ENCODE results near the gene NPC1L1. TPM values are rescaled to one million over a fixed set of nuclear protein-coding genes. Genes with fewer than 3 reads are reported as not detected.

NPC1L1 gene
- total and polyA plus RNA-seq, 2 donors from 2014 or later: 0.88 to 2.4 TPM

DNA sequence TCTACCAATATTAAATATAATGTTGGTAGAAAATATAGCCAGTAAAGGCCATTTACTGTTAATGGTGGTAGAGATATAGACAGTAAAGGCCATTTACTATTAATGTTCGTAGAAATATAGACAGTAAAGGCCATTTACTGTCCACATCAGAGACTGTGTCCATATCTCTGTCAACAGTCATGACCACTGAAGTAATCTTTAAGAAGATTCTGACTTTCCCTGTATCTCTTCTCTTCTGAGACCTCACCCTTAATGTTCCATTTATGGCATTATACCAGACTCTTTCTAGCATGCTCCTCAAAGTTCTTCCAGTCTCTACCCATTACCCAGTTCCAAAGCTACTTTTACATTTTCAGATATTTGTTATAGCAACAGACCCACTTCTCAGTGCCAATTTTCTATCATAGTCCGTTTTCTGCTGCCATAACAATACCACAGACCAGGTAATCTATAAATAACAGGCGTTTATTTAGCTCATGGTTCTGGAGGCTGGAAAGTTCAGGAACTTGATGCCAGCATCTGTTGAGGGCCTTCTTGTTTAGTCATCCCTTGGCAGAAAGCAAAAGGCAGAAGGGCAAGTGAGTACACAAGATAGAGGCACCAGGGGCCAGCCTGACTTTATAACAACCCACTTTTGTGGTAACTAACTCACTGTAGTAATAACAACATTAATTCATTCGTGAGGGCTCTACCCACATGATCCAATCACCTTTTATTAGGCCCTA lies 42.7 kb downstream of the NPC1L1 start:
- Histone ChIP-seq H3K36me3 (ENCODE audit: control insufficient read depth in 2 of 3, insufficient read depth in 3 of 3, low read length in 3 of 3) (no peaks in the 10 kb centered on the region), H3K27me3 (ENCODE audit: control insufficient read depth, insufficient read depth, low read length) (peaks cover 3% of the 10 kb centered on the region), H3K4me1 (ENCODE audit: control insufficient read depth in 2 of 3, insufficient read depth in 2 of 3, low read depth in 1 of 3, low read length in 3 of 3) (no peaks in the 10 kb centered on the region), H3K27ac (ENCODE audit: low read depth in 2 of 2, low read length in 2 of 2) (no peak overlapping the region), H3K9me3 (ENCODE audit: control insufficient read depth in 2 of 3, insufficient read depth in 1 of 3, low read length in 3 of 3) (no peaks in the 10 kb centered on the region), H3K9ac (ENCODE audit: low read length in 3 of 3) (no peak overlapping the region), H3K4me3 (ENCODE audit: low read length in 3 of 3) (no peak overlapping the region)
- no peak for DNase-seq
- TF ChIP-seq, protein P1, sequence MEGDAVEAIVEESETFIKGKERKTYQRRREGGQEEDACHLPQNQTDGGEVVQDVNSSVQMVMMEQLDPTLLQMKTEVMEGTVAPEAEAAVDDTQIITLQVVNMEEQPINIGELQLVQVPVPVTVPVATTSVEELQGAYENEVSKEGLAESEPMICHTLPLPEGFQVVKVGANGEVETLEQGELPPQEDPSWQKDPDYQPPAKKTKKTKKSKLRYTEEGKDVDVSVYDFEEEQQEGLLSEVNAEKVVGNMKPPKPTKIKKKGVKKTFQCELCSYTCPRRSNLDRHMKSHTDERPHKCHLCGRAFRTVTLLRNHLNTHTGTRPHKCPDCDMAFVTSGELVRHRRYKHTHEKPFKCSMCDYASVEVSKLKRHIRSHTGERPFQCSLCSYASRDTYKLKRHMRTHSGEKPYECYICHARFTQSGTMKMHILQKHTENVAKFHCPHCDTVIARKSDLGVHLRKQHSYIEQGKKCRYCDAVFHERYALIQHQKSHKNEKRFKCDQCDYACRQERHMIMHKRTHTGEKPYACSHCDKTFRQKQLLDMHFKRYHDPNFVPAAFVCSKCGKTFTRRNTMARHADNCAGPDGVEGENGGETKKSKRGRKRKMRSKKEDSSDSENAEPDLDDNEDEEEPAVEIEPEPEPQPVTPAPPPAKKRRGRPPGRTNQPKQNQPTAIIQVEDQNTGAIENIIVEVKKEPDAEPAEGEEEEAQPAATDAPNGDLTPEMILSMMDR (IDR thresholded peaks at IDR 0.05; ENCODE audit: borderline replicate concordance, extremely low read depth, insufficient read depth): no peak
- FAIRE-seq: no peak
- intact Hi-C loops (cut with DNase I): no loop called here

DNA sequence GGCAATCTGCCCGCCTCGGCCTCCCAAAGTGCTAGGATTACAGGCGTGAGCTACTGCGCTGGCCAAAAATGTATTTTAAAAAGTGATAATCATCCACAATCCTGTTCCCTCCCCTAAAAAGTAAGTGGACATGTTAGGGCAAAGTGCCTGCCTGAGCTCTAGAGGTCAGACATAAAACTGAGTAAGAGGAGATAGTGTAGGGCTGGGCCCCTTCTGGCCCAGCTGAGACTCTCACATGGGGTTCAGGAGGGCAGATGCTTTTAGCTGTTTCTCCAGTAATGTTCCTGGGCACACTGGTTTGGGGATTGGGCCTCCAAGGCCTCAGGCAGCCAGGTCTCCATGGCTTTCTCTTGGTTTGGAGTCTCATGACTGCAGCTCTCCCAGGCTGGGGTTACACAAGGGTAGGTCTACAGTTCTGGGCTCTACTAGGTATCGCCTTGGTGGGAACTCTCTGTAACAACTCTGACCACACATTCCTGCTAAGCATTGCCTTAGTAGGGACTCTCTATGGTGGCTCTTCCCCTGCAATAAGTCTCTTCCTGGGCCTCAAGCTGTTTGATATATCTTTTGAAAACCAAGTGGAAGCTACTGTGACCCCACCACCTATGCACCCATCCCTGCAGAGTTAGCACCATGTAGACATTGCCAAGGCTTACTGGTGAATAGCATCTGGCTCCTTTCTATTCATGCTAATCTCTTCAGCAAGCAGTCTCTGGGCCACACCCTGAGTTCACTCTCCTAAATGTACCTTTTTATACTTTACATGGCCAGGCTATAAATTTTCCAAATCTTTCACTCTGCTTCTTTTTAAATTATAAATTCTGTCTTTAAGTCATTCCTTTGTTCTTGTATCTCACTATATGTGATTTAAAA lies 43.7 kb downstream of the NPC1L1 start:
- no peak for DNase-seq
- no peak for FAIRE-seq
- Histone ChIP-seq H3K27me3 (ENCODE audit: control insufficient read depth, insufficient read depth, low read length) (peaks cover 3% of the 10 kb centered on the region), H3K9ac (ENCODE audit: low read length in 3 of 3) (no peak overlapping the region), H3K4me3 (ENCODE audit: low read length in 3 of 3) (no peak overlapping the region), H3K4me1 (ENCODE audit: control insufficient read depth in 2 of 3, insufficient read depth in 2 of 3, low read depth in 1 of 3, low read length in 3 of 3) (no peaks in the 10 kb centered on the region), H3K27ac (ENCODE audit: low read depth in 2 of 2, low read length in 2 of 2) (no peak overlapping the region), H3K9me3 (ENCODE audit: control insufficient read depth in 2 of 3, insufficient read depth in 1 of 3, low read length in 3 of 3) (no peaks in the 10 kb centered on the region), H3K36me3 (ENCODE audit: control insufficient read depth in 2 of 3, insufficient read depth in 3 of 3, low read length in 3 of 3) (no peaks in the 10 kb centered on the region)
- intact Hi-C loops (cut with DNase I): no loop called here
- TF ChIP-seq, protein P1 (IDR thresholded peaks at IDR 0.05; ENCODE audit: borderline replicate concordance, extremely low read depth, insufficient read depth): no peak

DNA sequence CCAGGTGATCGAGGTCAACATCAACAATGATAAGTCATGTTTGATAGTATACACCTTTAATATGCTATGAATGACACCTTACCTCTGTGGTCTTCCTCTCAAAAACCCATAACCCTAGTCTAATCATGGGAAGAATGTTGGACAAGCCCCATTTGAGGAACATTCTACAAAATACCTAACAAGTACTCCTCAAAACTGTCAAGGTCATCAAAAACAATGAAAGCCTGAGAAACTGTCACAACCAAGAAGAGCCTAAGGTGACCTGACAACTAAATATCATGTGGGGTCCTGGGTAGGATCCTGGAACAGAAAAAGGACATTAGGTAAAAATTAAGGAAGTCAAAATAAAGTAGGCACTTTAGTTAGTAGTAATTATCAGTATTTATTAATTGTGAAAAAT lies 44.7 kb downstream of the NPC1L1 start:
- intact Hi-C loops (cut with DNase I): no loop called here
- no peaks in the 10 kb centered on the region for H3K4me1 ChIP-seq (ENCODE audit: control insufficient read depth in 2 of 3, insufficient read depth in 2 of 3, low read depth in 1 of 3, low read length in 3 of 3)
- FAIRE-seq: no peak

More for the DNA sequence above, 44.7 kb downstream of the NPC1L1 start:
- DNase-seq: no peak
- H3K9me3 ChIP-seq (ENCODE audit: control insufficient read depth in 2 of 3, insufficient read depth in 1 of 3, low read length in 3 of 3): no peaks in the 10 kb centered on the region
- H3K9ac ChIP-seq (ENCODE audit: low read length in 3 of 3): no peak overlapping the region
- TF ChIP-seq, protein P1 (IDR thresholded peaks at IDR 0.05; ENCODE audit: borderline replicate concordance, extremely low read depth, insufficient read depth): no peak
- no peaks in the 10 kb centered on the region for H3K36me3 ChIP-seq (ENCODE audit: control insufficient read depth in 2 of 3, insufficient read depth in 3 of 3, low read length in 3 of 3)
- no peak overlapping the region for H3K4me3 ChIP-seq (ENCODE audit: low read length in 3 of 3)
- no peak overlapping the region for H3K27ac ChIP-seq (ENCODE audit: low read depth in 2 of 2, low read length in 2 of 2)
- H3K27me3 ChIP-seq (ENCODE audit: control insufficient read depth, insufficient read depth, low read length): peaks cover 3% of the 10 kb centered on the region
